ENCODE measurements around the gene MEIS1. TPM values are rescaled to one million over a fixed set of nuclear protein-coding genes. Genes with fewer than 3 reads are reported as not detected.
A peak's percentile ranks its signal among the peaks of the same experiment; 100 is the strongest.
"Not testable (repeated sequence)": the region's sequence is repeated elsewhere in the genome, so short reads cannot be mapped to it uniquely, and the experiment has no call there.

MEIS1 gene
- total RNA-seq, 2 donors from 2014 or later: 82.1 to 84.6 TPM

GRCh38 chr2:66478299-66478698, 43.4 kb downstream of the MEIS1 start:
- peaks cover 0 to 9% of the 10 kb centered on the region in 2 donors for H3K36me3 ChIP-seq (replicated peaks in 1 of 2; ENCODE audit: insufficient read depth in 1 of 2, low read depth in 2 of 2)
- no peaks in the 10 kb centered on the region for H3K9me3 ChIP-seq
- ATAC-seq: no peak
- peak overlapping the region in 3 of 4 donors; percentile 8 to 71 (median 39) for H3K27ac ChIP-seq
- 23 to 27% methylated on average over 3 of the region's 3 CpGs for WGBS, 2 donors
- H3K4me1 ChIP-seq: peaks cover 68% of the 10 kb centered on the region
- H3K27me3 ChIP-seq: no peaks in the 10 kb centered on the region
- no peak for TF ChIP-seq POLR2A (IDR thresholded peaks at IDR 0.05)
- TF ChIP-seq CTCF (IDR thresholded peaks at IDR 0.05): no peak
- intact Hi-C loops (cut with DNase I): no loop called here
- no peak overlapping the region for H3K4me3 ChIP-seq
- no peak for DNase-seq

- H3K4me3 ChIP-seq: no peak overlapping the region
- ATAC-seq (peak; percentile 62), DNase-seq (peak in 1 of 4 donors; percentile 41)
- peaks cover 0 to 6% of the 10 kb centered on the region in 2 donors for H3K36me3 ChIP-seq (replicated peaks in 1 of 2; ENCODE audit: insufficient read depth in 1 of 2, low read depth in 2 of 2)
- H3K9me3 ChIP-seq: no peaks in the 10 kb centered on the region
- H3K4me1 ChIP-seq: peaks cover 68% of the 10 kb centered on the region
- 28 to 30% methylated on average over 2 of the region's 2 CpGs for WGBS, 2 donors
- TF ChIP-seq POLR2A (IDR thresholded peaks at IDR 0.05) (no peak), CTCF (IDR thresholded peaks at IDR 0.05) (no peak)
- H3K27me3 ChIP-seq: no peaks in the 10 kb centered on the region
- intact Hi-C loops (cut with DNase I): no loop called here
- H3K27ac ChIP-seq: peak overlapping the region in 3 of 4 donors; percentile 8 to 71 (median 39)
Measured at GRCh38 chr2:66478731-66479316, 43.9 kb downstream of the MEIS1 start.

- peak in 3 of 4 donors; percentile 23 to 59 (median 34) for DNase-seq
- intact Hi-C loops (cut with DNase I): no loop called here
- TF ChIP-seq CTCF (IDR thresholded peaks at IDR 0.05) (no peak), POLR2A (IDR thresholded peaks at IDR 0.05) (peak in 1 of 3 donors; percentile 8)
- ATAC-seq: peak; percentile 63
- Histone ChIP-seq H3K27ac (peak overlapping the region in 2 of 4 donors; percentile 62 to 71), H3K36me3 (replicated peaks in 1 of 2; ENCODE audit: insufficient read depth in 1 of 2, low read depth in 2 of 2) (peaks cover 0 to 7% of the 10 kb centered on the region in 2 donors), H3K4me1 (peaks cover 54% of the 10 kb centered on the region), H3K4me3 (no peak overlapping the region), H3K27me3 (no peaks in the 10 kb centered on the region), H3K9me3 (no peaks in the 10 kb centered on the region)
- 11 to 16% methylated on average over 2 of the region's 2 CpGs for WGBS, 2 donors
Measured at GRCh38 chr2:66481100-66481549, 46.2 kb downstream of the MEIS1 start.

GRCh38 chr2:66485252-66485651, 50.3 kb downstream of the MEIS1 start:
- H3K27me3 ChIP-seq; ATAC-seq; intact Hi-C loops (cut with DNase I); H3K9me3 ChIP-seq; H3K4me3 ChIP-seq; H3K27ac ChIP-seq; DNase-seq; H3K36me3 ChIP-seq (replicated peaks in 1 of 2; ENCODE audit: insufficient read depth in 1 of 2, low read depth in 2 of 2): not testable (repeated sequence)
- 93 to 98% methylated on average over 2 of the region's 2 CpGs for WGBS, 2 donors
- peaks cover 51% of the 10 kb centered on the region for H3K4me1 ChIP-seq

- intact Hi-C loops (cut with DNase I): no loop called here
- Histone ChIP-seq H3K4me3 (no peak overlapping the region), H3K27ac (peak overlapping the region in 1 of 4 donors; percentile 4), H3K9me3 (no peaks in the 10 kb centered on the region), H3K36me3 (replicated peaks in 1 of 2; ENCODE audit: insufficient read depth in 1 of 2, low read depth in 2 of 2) (peaks cover 0 to 3% of the 10 kb centered on the region in 2 donors), H3K27me3 (no peaks in the 10 kb centered on the region), H3K4me1 (peaks cover 75% of the 10 kb centered on the region)
- DNase-seq: no peak
- no peak for TF ChIP-seq CTCF (IDR thresholded peaks at IDR 0.05)
- no peak for TF ChIP-seq POLR2A (IDR thresholded peaks at IDR 0.05)
- WGBS, 2 donors: 24 to 32% methylated on average over 1 of the region's 1 CpG
- no peak for ATAC-seq
Measured at GRCh38 chr2:66488946-66489345, 54.0 kb downstream of the MEIS1 start.
